GM18519 (cell line): ENCODE results near the gene CCDC90B.
A peak's percentile ranks its signal among the peaks of the same experiment; 100 is the strongest.
"Not testable (repeated sequence)": the region's sequence is repeated elsewhere in the genome, so short reads cannot be mapped to it uniquely, and the experiment has no call there.

Experiments used
- ATAC-seq: cut with Tn5 transposase; IDR thresholded peaks from one replicate; pipeline ENCODE4 v1.9.1; 2021; ENCODE audit warnings: mild to moderate bottlenecking, moderate library complexity; ENCODE audit not compliant: unreplicated experiment, low FRiP score

Gene CCDC90B

GRCh38 chr11:83285771-83286528 lies at the start of gene CCDC90B:
Gene CCDC90B, minus strand, starts transcription at chr11:83286367. Its CDS starts 395 bp downstream, at chr11:83285972.
- peak; percentile 88 for ATAC-seq

- ATAC-seq: no peak
Observed at GRCh38 chr11:83335446-83336070, 49.4 kb upstream of the CCDC90B start.

GRCh38 chr11:83330303-83330702 lies 44.1 kb upstream of the CCDC90B start:
- ATAC-seq: no peak

GRCh38 chr11:83326326-83326725 lies 40.2 kb upstream of the CCDC90B start:
- no peak for ATAC-seq

GRCh38 chr11:83319346-83319745 lies 33.2 kb upstream of the CCDC90B start:
- ATAC-seq: no peak

- no peak for ATAC-seq
Observed at GRCh38 chr11:83318931-83319330, 32.8 kb upstream of the CCDC90B start.

- no peak for ATAC-seq
Observed at GRCh38 chr11:83317757-83318690, 31.9 kb upstream of the CCDC90B start.

- not testable (repeated sequence) for ATAC-seq
Observed at GRCh38 chr11:83316897-83317268, 30.7 kb upstream of the CCDC90B start.

GRCh38 chr11:83316143-83316896 lies 30.2 kb upstream of the CCDC90B start:
- not testable (repeated sequence) for ATAC-seq

- ATAC-seq: no peak
Observed at GRCh38 chr11:83312430-83312829, 26.3 kb upstream of the CCDC90B start.

GRCh38 chr11:83311701-83312100 lies 25.5 kb upstream of the CCDC90B start:
- ATAC-seq: no peak

- ATAC-seq: no peak
Observed at GRCh38 chr11:83310718-83311117, 24.6 kb upstream of the CCDC90B start.

- ATAC-seq: not testable (repeated sequence)
Observed at GRCh38 chr11:83308536-83308935, 22.4 kb upstream of the CCDC90B start.

- ATAC-seq: no peak
Observed at GRCh38 chr11:83306200-83307080, 20.3 kb upstream of the CCDC90B start.

GRCh38 chr11:83303316-83303715 lies 17.1 kb upstream of the CCDC90B start:
- no peak for ATAC-seq

GRCh38 chr11:83302151-83302550 lies 16.0 kb upstream of the CCDC90B start:
- ATAC-seq: no peak

GRCh38 chr11:83299681-83300080 lies 13.5 kb upstream of the CCDC90B start:
- ATAC-seq: no peak

GRCh38 chr11:83294208-83294607 lies 8.0 kb upstream of the CCDC90B start:
- ATAC-seq: no peak

- ATAC-seq: no peak
Observed at GRCh38 chr11:83293457-83293774, 7.2 kb upstream of the CCDC90B start.
